K562 (cell line): ENCODE data around the gene LRP1B. TPM values are rescaled to one million over a fixed set of nuclear protein-coding genes. Genes with fewer than 3 reads are reported as not detected.
A peak's percentile ranks its signal among the peaks of the same experiment; 100 is the strongest.

Source experiments
- C11orf30 ChIP-seq: fragments of 450-650 bp; IDR thresholded peaks from 2 replicates; pipeline ENCODE4 v1.6.1; 2016; ENCODE audit warnings: low read depth, mild to moderate bottlenecking
- CBX1 ChIP-seq: sonication (generic); IDR thresholded peaks from 2 replicates; pipeline ENCODE4 v1.6.1; 2016; ENCODE audit warnings: antibody characterized with exemption, low read depth, mild to moderate bottlenecking
- CHD1 ChIP-seq: fragments of 200-600 bp; sonication (generic); IDR thresholded peaks from one replicate; pipeline ENCODE4 v1.6.1; 2012; ENCODE audit warnings: mild to moderate bottlenecking, moderate library complexity, low read length, inconsistent platforms
- GABPA ChIP-seq: fragments of 200-800 bp; sonication (Bioruptor generic); conservative IDR thresholded peaks from 2 replicates; pipeline ENCODE4 v1.6.1; 2016; ENCODE audit warnings: low read depth, missing genetic modification characterization, missing compliant biosample characterization
- MAFG ChIP-seq: fragments of 450-650 bp; conservative IDR thresholded peaks from 2 replicates; pipeline ENCODE4 v1.6.1; 2016; ENCODE audit warnings: missing genetic modification characterization, missing compliant biosample characterization
- MAFK ChIP-seq: IDR thresholded peaks from 2 replicates; pipeline ENCODE4 v1.6.1; 2011; ENCODE audit warnings: low read length, improper control_type of control experiment
- RBM15 ChIP-seq: fragments of 200-400 bp; formaldehyde crosslinking; IDR thresholded peaks from 2 replicates; pipeline ENCODE4 v1.6.1; 2018; ENCODE audit warnings: mild to moderate bottlenecking, low read length, moderate library complexity; ENCODE audit not compliant: insufficient read depth
- SIN3A ChIP-seq, 2 experiments: fragments of 150-350 bp in 1 of 2; IDR thresholded peaks; 2 replicates each; pipeline ENCODE4 v1.6.1; 2011 to 2016; ENCODE audit warnings: borderline replicate concordance in 2 of 2, low read depth in 2 of 2, low read length in 2 of 2, mild to moderate bottlenecking in 2 of 2, moderate library complexity in 2 of 2; ENCODE audit not compliant: control insufficient read depth in 1 of 2
- SMAD2 ChIP-seq: fragments of 150-350 bp; IDR thresholded peaks from 2 replicates; pipeline ENCODE4 v1.6.1; 2014; ENCODE audit warnings: low read depth, mild to moderate bottlenecking, low read length
- TBP ChIP-seq: optimal IDR thresholded peaks from 2 replicates; pipeline ENCODE3; 2011; ENCODE audit warnings: low read depth, low read length, improper control_type of control experiment
- XRCC3 ChIP-seq: fragments of 450-650 bp; IDR thresholded peaks from 2 replicates; pipeline ENCODE4 v1.6.1; 2017; ENCODE audit warnings: mild to moderate bottlenecking, moderate library complexity
- ZNF175 ChIP-seq: fragments of 200-800 bp; sonication (Bioruptor generic); IDR thresholded peaks from 2 replicates; pipeline ENCODE4 v1.6.1; 2016; ENCODE audit warnings: low read depth, mild to moderate bottlenecking, missing genetic modification characterization, missing compliant biosample characterization
- ZNF79 ChIP-seq: fragments of 250-450 bp; sonication (Bioruptor Pico); IDR thresholded peaks from 2 replicates; pipeline ENCODE4 v1.4.0; 2020; ENCODE audit warnings: low read depth, mild to moderate bottlenecking, moderate library complexity
- polyA plus RNA-seq, 8 experiments: library from polyadenylated mRNA; depleted of rRNA in 4 of 8; stranded (reverse) in 5 of 8; unstranded in 3 of 8; fragments of >200 nt; fragmentation: Nextera tagmentation in 2 of 8; fragmentation: Illumina TruSeq in 1 of 8; extraction: Ambion mirVana in 2 of 8; extraction: Trizol in 1 of 8; gene quantifications; 2 replicates each; pipeline versions ENCODE4 v1.2.1 to v1.2.3, GENCODE V29; 2011 to 2014; ENCODE audit warnings: inconsistent platforms in 1 of 8, missing spikeins in 1 of 8
- total RNA-seq, 7 experiments: library from RNA; depleted of rRNA in 6 of 7; stranded (reverse); fragments of >200 nt in 6 of 7; fragmentation: Illumina TruSeq in 2 of 7; extraction: Trizol in 2 of 7; gene quantifications; 2 replicates each; pipeline versions ENCODE4 v1.2.1 to v1.2.3, GENCODE V29; 2011 to 2021; ENCODE audit warnings: low replicate concordance in 1 of 7
- TF ChIP-seq, protein P1 (sequence below): fragments of 450-650 bp; IDR thresholded peaks from 2 replicates; pipeline ENCODE4 v1.6.1; 2017; ENCODE audit warnings: mild to moderate bottlenecking, moderate library complexity
- TF ChIP-seq, protein P2 (sequence below): fragments of 450-650 bp; IDR thresholded peaks from 2 replicates; pipeline ENCODE4 v1.6.1; 2016; ENCODE audit warnings: mild to moderate bottlenecking, moderate library complexity

Gene LRP1B
- total and polyA plus RNA-seq, 9 of the 15 experiments (the other 6 are each of a cell fraction or from before 2014, with no cell fraction given): not detected

DNA sequence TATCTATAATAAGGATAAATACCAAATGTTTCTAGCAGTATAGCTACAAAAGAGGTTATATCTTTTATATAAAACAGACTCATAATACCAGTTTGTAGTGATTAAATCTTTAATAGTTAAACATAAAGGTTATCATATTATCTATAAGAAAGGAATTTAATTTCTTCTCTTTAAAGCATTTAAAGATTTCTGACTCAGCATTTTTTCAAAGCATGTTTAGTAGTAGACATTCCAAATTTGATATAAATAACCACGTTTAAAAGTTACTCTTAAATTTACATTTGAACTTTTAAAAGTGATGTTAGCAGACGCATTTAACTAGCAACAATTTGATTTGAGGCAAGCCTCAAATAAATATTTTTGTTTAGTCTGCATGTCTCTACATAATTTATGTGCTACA, 1842.6 kb downstream of the LRP1B start (continued):
- TF ChIP-seq GABPA (tag) (no peak), MAFK (peak; percentile 78), SMAD2 (no peak), CBX1 (no peak), MAFG (peak; percentile 67; the same call in 1 of the 2 replicates), RBM15 (no peak), TBP (no peak), C11orf30 (peak; percentile 66; the same call in 1 of the 2 replicates), CHD1 (no peak), ZNF175 (CRISPR knock-in tag) (no peak), ZNF79 (CRISPR knock-in tag) (no peak), SIN3A (IDR thresholded peaks at IDR 0.05; ENCODE audit: borderline replicate concordance in 2 of 2, control insufficient read depth in 1 of 2, low read depth in 2 of 2, low read length in 2 of 2) (no peak), XRCC3 (no peak)
- TF ChIP-seq, protein P1, sequence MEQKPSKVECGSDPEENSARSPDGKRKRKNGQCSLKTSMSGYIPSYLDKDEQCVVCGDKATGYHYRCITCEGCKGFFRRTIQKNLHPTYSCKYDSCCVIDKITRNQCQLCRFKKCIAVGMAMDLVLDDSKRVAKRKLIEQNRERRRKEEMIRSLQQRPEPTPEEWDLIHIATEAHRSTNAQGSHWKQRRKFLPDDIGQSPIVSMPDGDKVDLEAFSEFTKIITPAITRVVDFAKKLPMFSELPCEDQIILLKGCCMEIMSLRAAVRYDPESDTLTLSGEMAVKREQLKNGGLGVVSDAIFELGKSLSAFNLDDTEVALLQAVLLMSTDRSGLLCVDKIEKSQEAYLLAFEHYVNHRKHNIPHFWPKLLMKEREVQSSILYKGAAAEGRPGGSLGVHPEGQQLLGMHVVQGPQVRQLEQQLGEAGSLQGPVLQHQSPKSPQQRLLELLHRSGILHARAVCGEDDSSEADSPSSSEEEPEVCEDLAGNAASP: no peak
- TF ChIP-seq, protein P2, sequence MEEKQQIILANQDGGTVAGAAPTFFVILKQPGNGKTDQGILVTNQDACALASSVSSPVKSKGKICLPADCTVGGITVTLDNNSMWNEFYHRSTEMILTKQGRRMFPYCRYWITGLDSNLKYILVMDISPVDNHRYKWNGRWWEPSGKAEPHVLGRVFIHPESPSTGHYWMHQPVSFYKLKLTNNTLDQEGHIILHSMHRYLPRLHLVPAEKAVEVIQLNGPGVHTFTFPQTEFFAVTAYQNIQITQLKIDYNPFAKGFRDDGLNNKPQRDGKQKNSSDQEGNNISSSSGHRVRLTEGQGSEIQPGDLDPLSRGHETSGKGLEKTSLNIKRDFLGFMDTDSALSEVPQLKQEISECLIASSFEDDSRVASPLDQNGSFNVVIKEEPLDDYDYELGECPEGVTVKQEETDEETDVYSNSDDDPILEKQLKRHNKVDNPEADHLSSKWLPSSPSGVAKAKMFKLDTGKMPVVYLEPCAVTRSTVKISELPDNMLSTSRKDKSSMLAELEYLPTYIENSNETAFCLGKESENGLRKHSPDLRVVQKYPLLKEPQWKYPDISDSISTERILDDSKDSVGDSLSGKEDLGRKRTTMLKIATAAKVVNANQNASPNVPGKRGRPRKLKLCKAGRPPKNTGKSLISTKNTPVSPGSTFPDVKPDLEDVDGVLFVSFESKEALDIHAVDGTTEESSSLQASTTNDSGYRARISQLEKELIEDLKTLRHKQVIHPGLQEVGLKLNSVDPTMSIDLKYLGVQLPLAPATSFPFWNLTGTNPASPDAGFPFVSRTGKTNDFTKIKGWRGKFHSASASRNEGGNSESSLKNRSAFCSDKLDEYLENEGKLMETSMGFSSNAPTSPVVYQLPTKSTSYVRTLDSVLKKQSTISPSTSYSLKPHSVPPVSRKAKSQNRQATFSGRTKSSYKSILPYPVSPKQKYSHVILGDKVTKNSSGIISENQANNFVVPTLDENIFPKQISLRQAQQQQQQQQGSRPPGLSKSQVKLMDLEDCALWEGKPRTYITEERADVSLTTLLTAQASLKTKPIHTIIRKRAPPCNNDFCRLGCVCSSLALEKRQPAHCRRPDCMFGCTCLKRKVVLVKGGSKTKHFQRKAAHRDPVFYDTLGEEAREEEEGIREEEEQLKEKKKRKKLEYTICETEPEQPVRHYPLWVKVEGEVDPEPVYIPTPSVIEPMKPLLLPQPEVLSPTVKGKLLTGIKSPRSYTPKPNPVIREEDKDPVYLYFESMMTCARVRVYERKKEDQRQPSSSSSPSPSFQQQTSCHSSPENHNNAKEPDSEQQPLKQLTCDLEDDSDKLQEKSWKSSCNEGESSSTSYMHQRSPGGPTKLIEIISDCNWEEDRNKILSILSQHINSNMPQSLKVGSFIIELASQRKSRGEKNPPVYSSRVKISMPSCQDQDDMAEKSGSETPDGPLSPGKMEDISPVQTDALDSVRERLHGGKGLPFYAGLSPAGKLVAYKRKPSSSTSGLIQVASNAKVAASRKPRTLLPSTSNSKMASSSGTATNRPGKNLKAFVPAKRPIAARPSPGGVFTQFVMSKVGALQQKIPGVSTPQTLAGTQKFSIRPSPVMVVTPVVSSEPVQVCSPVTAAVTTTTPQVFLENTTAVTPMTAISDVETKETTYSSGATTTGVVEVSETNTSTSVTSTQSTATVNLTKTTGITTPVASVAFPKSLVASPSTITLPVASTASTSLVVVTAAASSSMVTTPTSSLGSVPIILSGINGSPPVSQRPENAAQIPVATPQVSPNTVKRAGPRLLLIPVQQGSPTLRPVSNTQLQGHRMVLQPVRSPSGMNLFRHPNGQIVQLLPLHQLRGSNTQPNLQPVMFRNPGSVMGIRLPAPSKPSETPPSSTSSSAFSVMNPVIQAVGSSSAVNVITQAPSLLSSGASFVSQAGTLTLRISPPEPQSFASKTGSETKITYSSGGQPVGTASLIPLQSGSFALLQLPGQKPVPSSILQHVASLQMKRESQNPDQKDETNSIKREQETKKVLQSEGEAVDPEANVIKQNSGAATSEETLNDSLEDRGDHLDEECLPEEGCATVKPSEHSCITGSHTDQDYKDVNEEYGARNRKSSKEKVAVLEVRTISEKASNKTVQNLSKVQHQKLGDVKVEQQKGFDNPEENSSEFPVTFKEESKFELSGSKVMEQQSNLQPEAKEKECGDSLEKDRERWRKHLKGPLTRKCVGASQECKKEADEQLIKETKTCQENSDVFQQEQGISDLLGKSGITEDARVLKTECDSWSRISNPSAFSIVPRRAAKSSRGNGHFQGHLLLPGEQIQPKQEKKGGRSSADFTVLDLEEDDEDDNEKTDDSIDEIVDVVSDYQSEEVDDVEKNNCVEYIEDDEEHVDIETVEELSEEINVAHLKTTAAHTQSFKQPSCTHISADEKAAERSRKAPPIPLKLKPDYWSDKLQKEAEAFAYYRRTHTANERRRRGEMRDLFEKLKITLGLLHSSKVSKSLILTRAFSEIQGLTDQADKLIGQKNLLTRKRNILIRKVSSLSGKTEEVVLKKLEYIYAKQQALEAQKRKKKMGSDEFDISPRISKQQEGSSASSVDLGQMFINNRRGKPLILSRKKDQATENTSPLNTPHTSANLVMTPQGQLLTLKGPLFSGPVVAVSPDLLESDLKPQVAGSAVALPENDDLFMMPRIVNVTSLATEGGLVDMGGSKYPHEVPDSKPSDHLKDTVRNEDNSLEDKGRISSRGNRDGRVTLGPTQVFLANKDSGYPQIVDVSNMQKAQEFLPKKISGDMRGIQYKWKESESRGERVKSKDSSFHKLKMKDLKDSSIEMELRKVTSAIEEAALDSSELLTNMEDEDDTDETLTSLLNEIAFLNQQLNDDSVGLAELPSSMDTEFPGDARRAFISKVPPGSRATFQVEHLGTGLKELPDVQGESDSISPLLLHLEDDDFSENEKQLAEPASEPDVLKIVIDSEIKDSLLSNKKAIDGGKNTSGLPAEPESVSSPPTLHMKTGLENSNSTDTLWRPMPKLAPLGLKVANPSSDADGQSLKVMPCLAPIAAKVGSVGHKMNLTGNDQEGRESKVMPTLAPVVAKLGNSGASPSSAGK: no peak
